ENCODE data around the gene KDM3A. TPM values are rescaled to one million over a fixed set of nuclear protein-coding genes. Genes with fewer than 3 reads are reported as not detected.
A peak's percentile ranks its signal among the peaks of the same experiment; 100 is the strongest.

The KDM3A gene
- total and polyA plus RNA-seq, 12 donors, result 16.7 to 54.6 (median 33.8) TPM

- peaks cover 4 to 14% (median 14%) of the 10 kb centered on the region in 3 donors for H3K9me3 ChIP-seq (replicated peaks in 1 of 3)
- TF ChIP-seq POLR2A (IDR thresholded peaks at IDR 0.05) (peak; percentile 13 to 35), CTCF (IDR thresholded peaks at IDR 0.05) (no peak)
- 0% methylated on average over 15 to 53 of the region's 53 CpGs for WGBS, 4 donors
- peaks cover 8 to 38% of the 10 kb centered on the region in 2 donors for H3K4me1 ChIP-seq (replicated peaks in 1 of 2)
- intact Hi-C loops (cut with DNase I), result no loop called here
- H3K27me3 ChIP-seq, result no peaks in the 10 kb centered on the region
- peak overlapping the region in 2 of 4 donors; percentile 50 to 93 for H3K4me3 ChIP-seq
- peak; percentile 61 to 81 (median 65) for DNase-seq
- H3K27ac ChIP-seq, result peak overlapping the region; percentile 50 to 99 (median 94)
- no peaks in the 10 kb centered on the region for H3K36me3 ChIP-seq (replicated peaks in 1 of 2)
Observed at GRCh38 chr2:86441882-86442641, 891 bp downstream of the KDM3A start.

- WGBS, 4 donors, result 0 to 2% (median 1%) methylated on average over 5 of the region's 5 CpGs
- Histone ChIP-seq H3K36me3 (replicated peaks in 1 of 2) (no peaks in the 10 kb centered on the region), H3K4me3 (peak overlapping the region in 2 of 4 donors; percentile 50 to 93), H3K27ac (peak overlapping the region; percentile 50 to 99 (median 94)), H3K27me3 (no peaks in the 10 kb centered on the region), H3K4me1 (replicated peaks in 1 of 2) (peaks cover 8 to 39% of the 10 kb centered on the region in 2 donors), H3K9me3 (replicated peaks in 1 of 3) (peaks cover 4 to 14% (median 14%) of the 10 kb centered on the region in 3 donors)
- intact Hi-C loops (cut with DNase I), result no loop called here
- DNase-seq, result peak; percentile 83 to 96 (median 93)
- TF ChIP-seq POLR2A (IDR thresholded peaks at IDR 0.05) (peak in 1 of 2 donors; percentile 63), CTCF (IDR thresholded peaks at IDR 0.05) (peak in 3 of 6 experiments; percentile 13 to 41 (median 30))
Observed at GRCh38 chr2:86442642-86443005, 1.5 kb downstream of the KDM3A start.

GRCh38 chr2:86443631-86444350 lies 2.6 kb downstream of the KDM3A start:
- WGBS, 4 donors, result 74 to 80% (median 75%) methylated on average over 7 of the region's 7 CpGs
- peak overlapping the region in 1 of 4 donors; percentile 93 for H3K4me3 ChIP-seq
- intact Hi-C loops (cut with DNase I), result no loop called here
- peak overlapping the region in 2 of 5 donors; percentile 94 to 99 for H3K27ac ChIP-seq
- TF ChIP-seq CTCF (IDR thresholded peaks at IDR 0.05), result no peak
- TF ChIP-seq POLR2A (IDR thresholded peaks at IDR 0.05), result no peak
- peak in 1 of 7 donors; percentile 10 for DNase-seq
- H3K27me3 ChIP-seq, result no peaks in the 10 kb centered on the region
- peaks cover 8 to 46% of the 10 kb centered on the region in 2 donors for H3K4me1 ChIP-seq (replicated peaks in 1 of 2)
- H3K9me3 ChIP-seq (replicated peaks in 1 of 3), result peaks cover 4 to 14% (median 14%) of the 10 kb centered on the region in 3 donors
- H3K36me3 ChIP-seq (replicated peaks in 1 of 2), result no peaks in the 10 kb centered on the region

- H3K4me3 ChIP-seq, result no peak overlapping the region
- H3K27me3 ChIP-seq, result no peaks in the 10 kb centered on the region
- TF ChIP-seq POLR2A (IDR thresholded peaks at IDR 0.05) (no peak), CTCF (IDR thresholded peaks at IDR 0.05) (no peak)
- 83 to 89% (median 84%) methylated on average over 4 of the region's 4 CpGs for WGBS, 4 donors
- no peak overlapping the region for H3K27ac ChIP-seq
- no peak for DNase-seq
- H3K36me3 ChIP-seq (replicated peaks in 1 of 2), result peaks cover 0 to 10% of the 10 kb centered on the region in 2 donors
- no peaks in the 10 kb centered on the region for H3K9me3 ChIP-seq (replicated peaks in 1 of 3)
- H3K4me1 ChIP-seq (replicated peaks in 1 of 2), result peaks cover 8 to 52% of the 10 kb centered on the region in 2 donors
- intact Hi-C loops (cut with DNase I), result no loop called here
Observed at GRCh38 chr2:86445436-86445835, 4.3 kb downstream of the KDM3A start.
